ENCODE results near the gene KIRREL2. TPM values are rescaled to one million over a fixed set of nuclear protein-coding genes. Genes with fewer than 3 reads are reported as not detected.

Gene KIRREL2
- total and polyA plus RNA-seq, 11 donors, result 0.77 TPM; not detected in 10

DNA sequence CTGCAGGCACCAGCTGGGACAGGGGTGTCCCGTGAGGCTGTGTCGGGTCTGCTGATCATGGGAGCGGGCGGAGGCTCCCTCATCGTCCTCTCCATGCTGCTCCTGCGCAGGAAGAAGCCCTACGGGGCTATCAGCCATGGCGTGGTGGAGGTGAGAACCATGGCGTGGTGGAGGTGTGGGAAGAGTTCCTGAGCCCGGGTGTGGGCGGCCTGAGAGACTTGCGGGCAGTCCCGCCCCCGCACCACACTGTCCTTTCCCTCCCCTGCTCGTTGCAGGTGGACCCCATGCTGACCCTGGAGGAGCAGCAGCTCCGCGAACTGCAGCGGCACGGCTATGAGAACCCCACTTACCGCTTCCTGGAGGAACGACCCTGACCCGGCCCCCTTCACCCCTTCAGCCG, 22.4 kb downstream of the KIRREL2 start:
- 38 to 52% (median 46%) methylated on average over 14 to 23 of the region's 23 CpGs for WGBS, 4 donors
- H3K4me3 ChIP-seq, result no peak overlapping the region
- H3K27me3 ChIP-seq, result no peaks in the 10 kb centered on the region
- H3K9me3 ChIP-seq, result no peaks in the 10 kb centered on the region
- no peak for TF ChIP-seq POLR2A (IDR thresholded peaks at IDR 0.05)
- intact Hi-C loops (cut with DNase I), result loop anchor here in 1 of 10 donors (10.0 kb wide), 1 partner anchor 94 kb away; no protein-coding TSS in a partner anchor
- ATAC-seq (no peak), DNase-seq (no peak)
- peaks cover 0 to 8% (median 0%) of the 10 kb centered on the region in 12 donors for H3K4me1 ChIP-seq
- no peak overlapping the region for H3K27ac ChIP-seq
- no peaks in the 10 kb centered on the region for H3K36me3 ChIP-seq

GRCh38 chr19:35879770-35880317, 23.1 kb downstream of the KIRREL2 start:
- WGBS, 4 donors, result 2 to 3% (median 2%) methylated on average over 18 to 28 of the region's 28 CpGs

DNA sequence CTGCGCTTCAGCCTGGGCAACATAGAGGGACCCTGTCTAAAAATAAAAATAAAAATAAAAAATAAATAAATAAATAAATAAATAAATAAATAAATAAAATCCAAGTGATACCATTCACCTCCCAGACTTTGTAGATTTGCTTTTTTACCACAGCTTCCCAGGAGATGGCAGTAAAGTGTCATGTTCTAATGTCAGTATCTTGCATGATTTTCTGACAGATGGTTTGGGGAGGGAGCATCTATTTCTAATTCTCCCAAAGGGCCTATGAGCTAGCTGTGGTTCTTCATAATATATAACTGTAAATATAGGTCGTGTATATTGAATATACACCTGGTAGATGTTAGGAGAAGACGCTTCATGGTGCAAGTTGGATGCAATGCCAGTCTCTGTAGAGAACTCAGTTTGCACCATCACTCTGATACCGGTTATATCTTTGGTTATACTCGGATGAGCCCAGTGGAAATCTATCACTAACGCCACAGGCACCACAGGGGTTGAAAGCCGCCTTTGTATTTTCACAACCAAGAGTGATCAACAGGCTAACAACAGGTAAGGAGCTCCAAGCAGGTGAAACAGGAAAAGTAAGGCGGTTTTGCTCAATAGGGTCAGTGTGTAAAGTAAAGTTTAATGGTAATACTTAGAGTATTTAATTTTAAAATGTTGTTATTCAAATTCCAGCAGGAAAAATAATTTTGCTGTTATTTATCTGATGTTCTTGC, 25.6 kb downstream of the KIRREL2 start:
- Histone ChIP-seq H3K4me3 (no peak overlapping the region), H3K4me1 (peaks cover 0 to 8% (median 0%) of the 10 kb centered on the region in 12 donors), H3K27ac (no peak overlapping the region), H3K9me3 (no peaks in the 10 kb centered on the region), H3K27me3 (no peaks in the 10 kb centered on the region), H3K36me3 (peaks cover 0 to 6% (median 0%) of the 10 kb centered on the region in 9 donors)
- ATAC-seq, result peak in 2 of 4 donors; percentile 40 to 44
- TF ChIP-seq POLR2A (IDR thresholded peaks at IDR 0.05), result no peak
- TF ChIP-seq, protein P1, sequence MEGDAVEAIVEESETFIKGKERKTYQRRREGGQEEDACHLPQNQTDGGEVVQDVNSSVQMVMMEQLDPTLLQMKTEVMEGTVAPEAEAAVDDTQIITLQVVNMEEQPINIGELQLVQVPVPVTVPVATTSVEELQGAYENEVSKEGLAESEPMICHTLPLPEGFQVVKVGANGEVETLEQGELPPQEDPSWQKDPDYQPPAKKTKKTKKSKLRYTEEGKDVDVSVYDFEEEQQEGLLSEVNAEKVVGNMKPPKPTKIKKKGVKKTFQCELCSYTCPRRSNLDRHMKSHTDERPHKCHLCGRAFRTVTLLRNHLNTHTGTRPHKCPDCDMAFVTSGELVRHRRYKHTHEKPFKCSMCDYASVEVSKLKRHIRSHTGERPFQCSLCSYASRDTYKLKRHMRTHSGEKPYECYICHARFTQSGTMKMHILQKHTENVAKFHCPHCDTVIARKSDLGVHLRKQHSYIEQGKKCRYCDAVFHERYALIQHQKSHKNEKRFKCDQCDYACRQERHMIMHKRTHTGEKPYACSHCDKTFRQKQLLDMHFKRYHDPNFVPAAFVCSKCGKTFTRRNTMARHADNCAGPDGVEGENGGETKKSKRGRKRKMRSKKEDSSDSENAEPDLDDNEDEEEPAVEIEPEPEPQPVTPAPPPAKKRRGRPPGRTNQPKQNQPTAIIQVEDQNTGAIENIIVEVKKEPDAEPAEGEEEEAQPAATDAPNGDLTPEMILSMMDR (IDR thresholded peaks at IDR 0.05), result peak; percentile 33 to 72 (median 60)
- intact Hi-C loops (cut with DNase I), result loop anchor here (1.0 to 10.0 kb wide), 5 partner anchors 49 to 107 kb away; partner anchors contain the start of gene ARHGAP33 (in 1 of the 10)
- peak in 1 of 5 donors; percentile 39 for DNase-seq
- 21 to 28% (median 25%) methylated on average over 8 of the region's 8 CpGs for WGBS, 4 donors

More at GRCh38 chr19:35879770-35880317, 23.1 kb downstream of the KIRREL2 start:
- ATAC-seq, result peak; percentile 94 to 99 (median 95)
- intact Hi-C loops (cut with DNase I), result loop anchor here in 5 of 10 donors (5.0 to 10.0 kb wide), 3 partner anchors 52 to 105 kb away; partner anchors contain the start of gene ARHGAP33 (in 1 of the 5)
- peak; percentile 91 to 95 (median 92) for DNase-seq
- Histone ChIP-seq H3K9me3 (no peaks in the 10 kb centered on the region), H3K4me3 (no peak overlapping the region), H3K36me3 (no peaks in the 10 kb centered on the region), H3K27ac (no peak overlapping the region), H3K4me1 (peaks cover 0 to 8% (median 0%) of the 10 kb centered on the region in 12 donors), H3K27me3 (no peaks in the 10 kb centered on the region)
- TF ChIP-seq, protein P1 (IDR thresholded peaks at IDR 0.05), result no peak
- TF ChIP-seq POLR2A (IDR thresholded peaks at IDR 0.05), result no peak

- 64 to 83% (median 70%) methylated on average over 2 of the region's 2 CpGs for WGBS, 4 donors
- Histone ChIP-seq H3K9me3 (no peaks in the 10 kb centered on the region), H3K27me3 (no peaks in the 10 kb centered on the region), H3K4me1 (peaks cover 0 to 8% (median 0%) of the 10 kb centered on the region in 12 donors), H3K36me3 (peaks cover 0 to 22% (median 13%) of the 10 kb centered on the region in 9 donors), H3K27ac (no peak overlapping the region), H3K4me3 (no peak overlapping the region)
- DNase-seq (no peak), ATAC-seq (no peak)
- intact Hi-C loops (cut with DNase I), result loop anchor here in 6 of 10 donors (2.0 to 10.0 kb wide), 3 partner anchors 47 to 109 kb away; partner anchors contain the start of gene ARHGAP33 (in 1 of the 6)
- TF ChIP-seq, protein P1 (IDR thresholded peaks at IDR 0.05), result no peak
- no peak for TF ChIP-seq POLR2A (IDR thresholded peaks at IDR 0.05)
Observed at GRCh38 chr19:35883882-35884281, 27.2 kb downstream of the KIRREL2 start.
